Chondrocyte (in vitro differentiated cells): ENCODE measurements around the gene TESMIN. TPM values are rescaled to one million over a fixed set of nuclear protein-coding genes. Genes with fewer than 3 reads are reported as not detected.

Experiments
- DNase-seq: peaks from one replicate; pipeline ENCODE4 v3.0.0; 2021; ENCODE audit warnings: mixed read lengths, low spot score
- H3K27ac Mint-ChIP-seq: one replicate; pipeline ENCODE4 v1.8.0; 2021; ENCODE audit warnings: mild to moderate bottlenecking, moderate library complexity, mixed read lengths; ENCODE audit not compliant: unreplicated experiment
- H3K27me3 Mint-ChIP-seq: 2 replicates; pipeline ENCODE4 v1.8.0; 2021; ENCODE audit warnings: low read depth, mixed read lengths
- H3K36me3 Mint-ChIP-seq: 2 replicates; pipeline ENCODE4 v1.8.0; 2021; ENCODE audit warnings: low read depth, mixed read lengths
- H3K4me1 Mint-ChIP-seq: 2 replicates; pipeline ENCODE4 v1.8.0; 2021; ENCODE audit warnings: low read depth, mild to moderate bottlenecking, mixed read lengths
- H3K4me3 Mint-ChIP-seq: one replicate; pipeline ENCODE4 v1.8.0; 2021; ENCODE audit warnings: mild to moderate bottlenecking, moderate library complexity, mixed read lengths; ENCODE audit not compliant: unreplicated experiment
- H3K9me3 Mint-ChIP-seq: 2 replicates; pipeline ENCODE4 v1.8.0; 2021; ENCODE audit warnings: low read depth, mixed read lengths
- total RNA-seq: library from RNA; stranded (reverse); gene quantifications from 3 replicates; pipeline ENCODE4 v1.2.1, GENCODE V29; 2021
- TF ChIP-seq, protein P1 (sequence below): fragments of 200-600 bp; sonication (generic); IDR thresholded peaks from 2 replicates; pipeline ENCODE4 v1.5.0; 2021; ENCODE audit warnings: antibody characterized with exemption, mild to moderate bottlenecking, moderate library complexity

TESMIN gene
- total RNA-seq, 1 donor from 2014 or later = 0.37 TPM

DNA sequence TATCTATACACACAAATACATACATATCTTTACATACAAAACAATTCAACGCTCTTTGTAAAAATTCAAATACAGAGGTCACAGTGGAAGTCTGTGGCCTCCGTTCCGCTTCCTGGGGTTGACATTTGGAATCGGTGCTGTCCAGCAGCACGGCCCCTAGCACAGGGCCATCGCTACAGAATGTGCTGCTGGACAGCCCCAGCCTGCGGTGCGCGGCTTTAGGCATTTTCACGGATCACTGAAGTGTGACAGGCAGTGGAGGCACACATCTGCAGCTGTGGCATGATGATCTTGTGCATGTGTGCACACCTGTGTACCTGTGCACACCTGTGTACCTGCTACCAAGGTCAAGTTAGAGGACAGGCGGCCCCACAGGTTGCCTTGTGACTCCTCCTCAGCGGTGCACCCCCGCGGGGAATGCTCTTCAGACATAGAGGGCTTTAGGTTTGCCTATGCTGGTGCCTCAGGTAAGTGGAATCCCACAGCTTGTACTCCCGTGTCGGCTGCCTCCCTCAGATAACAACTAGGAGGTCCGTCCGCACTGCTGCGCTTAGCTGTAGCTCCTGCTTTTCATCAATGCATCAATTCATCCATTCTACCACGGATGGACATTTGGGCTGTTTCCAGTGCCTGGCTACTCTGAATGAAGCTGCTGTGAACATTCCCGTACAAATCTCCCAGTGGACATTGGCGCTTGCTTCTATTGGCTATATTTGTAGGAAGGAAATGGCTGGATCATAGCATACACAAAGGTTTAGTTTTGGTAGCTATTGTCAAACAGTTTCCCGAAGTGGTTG, 37.1 kb downstream of the TESMIN start:
- H3K27ac Mint-ChIP-seq = no peak overlapping the region
- TF ChIP-seq, protein P1, sequence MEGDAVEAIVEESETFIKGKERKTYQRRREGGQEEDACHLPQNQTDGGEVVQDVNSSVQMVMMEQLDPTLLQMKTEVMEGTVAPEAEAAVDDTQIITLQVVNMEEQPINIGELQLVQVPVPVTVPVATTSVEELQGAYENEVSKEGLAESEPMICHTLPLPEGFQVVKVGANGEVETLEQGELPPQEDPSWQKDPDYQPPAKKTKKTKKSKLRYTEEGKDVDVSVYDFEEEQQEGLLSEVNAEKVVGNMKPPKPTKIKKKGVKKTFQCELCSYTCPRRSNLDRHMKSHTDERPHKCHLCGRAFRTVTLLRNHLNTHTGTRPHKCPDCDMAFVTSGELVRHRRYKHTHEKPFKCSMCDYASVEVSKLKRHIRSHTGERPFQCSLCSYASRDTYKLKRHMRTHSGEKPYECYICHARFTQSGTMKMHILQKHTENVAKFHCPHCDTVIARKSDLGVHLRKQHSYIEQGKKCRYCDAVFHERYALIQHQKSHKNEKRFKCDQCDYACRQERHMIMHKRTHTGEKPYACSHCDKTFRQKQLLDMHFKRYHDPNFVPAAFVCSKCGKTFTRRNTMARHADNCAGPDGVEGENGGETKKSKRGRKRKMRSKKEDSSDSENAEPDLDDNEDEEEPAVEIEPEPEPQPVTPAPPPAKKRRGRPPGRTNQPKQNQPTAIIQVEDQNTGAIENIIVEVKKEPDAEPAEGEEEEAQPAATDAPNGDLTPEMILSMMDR = no peak

DNA sequence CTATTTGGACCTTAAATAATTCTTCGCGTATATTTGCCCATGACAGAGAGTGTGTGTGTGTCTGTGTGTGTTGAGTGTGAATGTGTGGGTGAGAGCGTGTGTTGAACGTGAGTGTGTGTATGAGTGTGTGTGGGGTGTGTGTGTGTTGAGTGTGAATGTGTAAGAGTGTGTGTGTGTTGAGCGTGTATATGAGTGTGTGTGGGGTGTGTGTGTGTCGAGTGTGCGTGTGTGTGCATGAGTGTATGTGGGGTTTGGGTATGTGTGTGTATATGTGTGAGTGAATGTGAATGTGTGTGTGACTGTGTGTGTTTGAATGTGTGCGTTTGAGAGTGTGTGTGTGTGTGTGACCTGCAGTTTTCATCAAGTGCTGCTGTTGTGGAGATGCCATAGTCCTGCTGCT, 40.2 kb downstream of the TESMIN start:
- Mint-ChIP-seq H3K27ac (no peak overlapping the region), H3K4me3 (no peak overlapping the region), H3K36me3 (no peaks in the 10 kb centered on the region), H3K4me1 (no peaks in the 10 kb centered on the region), H3K9me3 (no peaks in the 10 kb centered on the region), H3K27me3 (peaks cover 48% of the 10 kb centered on the region)
- no peak for DNase-seq
- TF ChIP-seq, protein P1 = no peak

More for the DNA sequence above, 37.1 kb downstream of the TESMIN start:
- H3K4me3 Mint-ChIP-seq = no peak overlapping the region
- no peak for DNase-seq
- H3K9me3 Mint-ChIP-seq = peaks cover 3% of the 10 kb centered on the region
- peaks cover 58% of the 10 kb centered on the region for H3K27me3 Mint-ChIP-seq
- no peaks in the 10 kb centered on the region for H3K4me1 Mint-ChIP-seq
- H3K36me3 Mint-ChIP-seq = peaks cover 3% of the 10 kb centered on the region

DNA sequence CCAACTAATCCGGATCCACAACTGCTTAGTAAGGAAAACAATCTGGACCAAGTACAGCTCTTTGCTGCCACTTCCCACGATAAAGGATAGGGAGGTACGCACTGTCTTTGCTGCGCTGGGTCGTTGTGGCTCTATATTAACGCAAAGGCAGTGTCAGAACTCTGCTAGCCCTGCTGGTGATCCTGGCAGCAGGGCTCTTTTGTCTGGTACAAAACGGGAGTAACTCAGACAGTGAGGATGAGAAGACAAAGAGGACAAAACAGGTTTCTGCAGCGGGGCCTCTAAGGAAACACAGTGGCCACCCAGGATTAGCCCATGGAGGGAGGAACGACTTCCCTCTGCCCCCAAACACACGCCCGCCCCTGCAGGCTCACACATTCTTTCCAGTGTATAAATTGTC, 40.9 kb downstream of the TESMIN start:
- TF ChIP-seq, protein P1 = no peak
- Mint-ChIP-seq H3K4me3 (no peak overlapping the region), H3K9me3 (no peaks in the 10 kb centered on the region), H3K36me3 (no peaks in the 10 kb centered on the region), H3K27ac (no peak overlapping the region), H3K27me3 (peaks cover 47% of the 10 kb centered on the region), H3K4me1 (no peaks in the 10 kb centered on the region)
- DNase-seq = no peak

DNA sequence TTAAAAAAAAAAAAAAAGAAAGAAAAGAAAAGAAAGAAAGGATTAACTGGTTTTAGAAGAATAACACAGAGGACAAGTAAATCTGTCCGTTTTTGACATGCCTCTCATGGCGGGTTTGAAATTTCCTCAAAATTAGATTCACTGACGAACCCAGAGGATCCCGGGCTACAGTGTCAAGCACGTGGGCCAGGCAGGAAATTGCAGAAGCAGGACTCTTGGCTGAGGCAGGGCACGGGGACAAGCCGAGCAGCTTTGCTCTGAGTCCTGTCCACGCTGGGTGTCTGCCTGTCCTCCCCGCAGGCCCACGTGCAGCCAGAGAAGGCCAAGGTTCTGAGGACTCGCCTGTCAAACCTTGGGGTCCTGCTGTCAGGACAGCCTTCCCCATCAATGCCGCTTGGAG, 42.3 kb downstream of the TESMIN start:
- no peak for DNase-seq
- no peaks in the 10 kb centered on the region for H3K4me1 Mint-ChIP-seq
- TF ChIP-seq, protein P1 = no peak
- H3K27me3 Mint-ChIP-seq = peaks cover 44% of the 10 kb centered on the region
- no peaks in the 10 kb centered on the region for H3K36me3 Mint-ChIP-seq
- no peak overlapping the region for H3K27ac Mint-ChIP-seq
- no peak overlapping the region for H3K4me3 Mint-ChIP-seq
- no peaks in the 10 kb centered on the region for H3K9me3 Mint-ChIP-seq

DNA sequence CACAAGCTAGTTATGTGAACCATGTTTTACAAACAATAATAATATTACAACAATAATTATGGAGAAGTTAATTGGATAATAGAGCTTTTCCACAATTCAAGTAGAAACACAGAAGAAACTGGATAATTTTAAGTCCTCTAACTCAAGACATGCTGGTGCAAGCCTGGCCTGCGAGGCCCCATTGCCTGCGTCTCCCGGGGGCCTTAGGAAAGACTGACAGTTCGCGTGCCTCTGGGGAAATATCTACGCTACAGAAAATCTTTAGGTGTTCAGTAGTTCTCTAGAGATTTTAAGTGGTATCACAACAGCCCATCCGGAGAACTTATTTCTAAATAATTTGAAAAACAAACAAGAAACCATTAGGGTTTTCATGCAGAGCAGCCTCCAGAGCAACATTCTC, 43.8 kb downstream of the TESMIN start:
- Mint-ChIP-seq H3K9me3 (no peaks in the 10 kb centered on the region), H3K27ac (no peak overlapping the region), H3K4me1 (no peaks in the 10 kb centered on the region), H3K36me3 (no peaks in the 10 kb centered on the region), H3K4me3 (no peak overlapping the region), H3K27me3 (peaks cover 42% of the 10 kb centered on the region)
- no peak for DNase-seq
- TF ChIP-seq, protein P1 = no peak
